HEK293T (cell line): ENCODE results near the gene TMEM184B.

ENCODE experiments used
- CTCF ChIA-PET: fragments of 350-600 bp; formaldehyde crosslinking; extraction: SDS; loops from one replicate; lab custom pipeline; 2021; ENCODE audit warnings: antibody characterized with exemption, inconsistent platforms; lab: Yijun Ruan, JAX
- POLR2A ChIA-PET: fragments of 350-600 bp; formaldehyde crosslinking; extraction: SDS; loops from one replicate; lab custom pipeline; 2020; ENCODE audit warnings: antibody characterized with exemption, inconsistent platforms; lab: Yijun Ruan, JAX
- DNase-seq: peaks from one replicate; pipeline ENCODE4 v3.0.0; 2012; ENCODE audit warnings: mixed read lengths; ENCODE audit errors: extremely low spot score
- ARNT ChIP-seq: fragments of 450-650 bp; IDR thresholded peaks from 2 replicates; pipeline ENCODE4 v1.6.1; 2017; ENCODE audit warnings: mild to moderate bottlenecking
- BHLHE40 ChIP-seq: fragments of 450-650 bp; IDR thresholded peaks from 2 replicates; pipeline ENCODE4 v1.6.1; 2016; ENCODE audit warnings: mild to moderate bottlenecking, moderate library complexity, borderline replicate concordance
- CTBP1 ChIP-seq: fragments of 450-650 bp; IDR thresholded peaks from 2 replicates; pipeline ENCODE4 v1.6.1; 2016; ENCODE audit warnings: borderline replicate concordance
- ELF4 ChIP-seq: fragments of 450-650 bp; IDR thresholded peaks from 2 replicates; pipeline ENCODE4 v1.6.1; 2017; ENCODE audit warnings: antibody characterized with exemption
- FOXA1 ChIP-seq: fragments of 450-650 bp; IDR thresholded peaks from 2 replicates; pipeline ENCODE4 v1.6.1; 2016; ENCODE audit warnings: mild to moderate bottlenecking
- FOXK2 ChIP-seq: fragments of 450-650 bp; IDR thresholded peaks from 2 replicates; pipeline ENCODE4 v1.6.1; 2016; ENCODE audit warnings: mild to moderate bottlenecking
- FOXM1 ChIP-seq: fragments of 450-650 bp; IDR thresholded peaks from 2 replicates; pipeline ENCODE4 v1.6.1; 2017; ENCODE audit warnings: mild to moderate bottlenecking, borderline replicate concordance
- HDGF ChIP-seq: fragments of 450-650 bp; IDR thresholded peaks from 2 replicates; pipeline ENCODE4 v1.6.1; 2017; ENCODE audit warnings: antibody characterized with exemption, borderline replicate concordance
- L3MBTL2 ChIP-seq: fragments of 450-650 bp; conservative IDR thresholded peaks from 2 replicates; pipeline ENCODE4 v1.6.1; 2016; ENCODE audit warnings: mild to moderate bottlenecking
- LEF1 ChIP-seq: fragments of 450-650 bp; IDR thresholded peaks from 2 replicates; pipeline ENCODE4 v1.6.1; 2017; ENCODE audit warnings: mild to moderate bottlenecking, borderline replicate concordance
- NFRKB ChIP-seq: fragments of 450-650 bp; IDR thresholded peaks from 2 replicates; pipeline ENCODE4 v1.6.1; 2016; ENCODE audit warnings: mild to moderate bottlenecking, moderate library complexity
- SP1 ChIP-seq: fragments of 450-650 bp; IDR thresholded peaks from 2 replicates; pipeline ENCODE4 v1.6.1; 2017
- SUZ12 ChIP-seq: fragments of 450-650 bp; IDR thresholded peaks from 2 replicates; pipeline ENCODE4 v1.6.1; 2016; ENCODE audit warnings: mild to moderate bottlenecking
- TARDBP ChIP-seq: fragments of 450-650 bp; IDR thresholded peaks from 2 replicates; pipeline ENCODE4 v1.6.1; 2016
- ZNF384 ChIP-seq: fragments of 450-650 bp; IDR thresholded peaks from 2 replicates; pipeline ENCODE4 v1.6.1; 2016
- TF ChIP-seq, protein P1 (sequence below): fragments of 450-650 bp; IDR thresholded peaks from 2 replicates; pipeline ENCODE4 v1.6.1; 2016

The TMEM184B gene

DNA sequence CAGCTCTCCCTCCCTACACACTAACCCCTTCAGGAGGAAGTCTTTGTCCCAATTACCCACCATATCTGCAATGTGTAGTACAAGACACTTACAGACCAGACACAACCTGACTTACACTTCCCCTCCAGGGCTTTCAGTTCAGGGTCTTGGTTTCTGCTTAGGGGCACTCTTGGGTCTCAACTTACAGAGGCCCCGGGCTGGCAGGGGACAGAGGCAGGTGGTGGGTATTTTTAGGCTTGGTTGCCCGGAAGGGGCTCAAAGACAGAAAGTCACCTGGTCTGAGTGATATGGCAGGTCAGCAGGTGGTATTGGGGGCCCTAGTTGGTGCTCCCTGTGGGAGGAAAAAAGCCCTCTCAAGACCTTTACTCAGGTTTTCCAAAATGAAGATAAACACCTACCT, 3.4 kb upstream of the TMEM184B start:
- TF ChIP-seq, protein P1, sequence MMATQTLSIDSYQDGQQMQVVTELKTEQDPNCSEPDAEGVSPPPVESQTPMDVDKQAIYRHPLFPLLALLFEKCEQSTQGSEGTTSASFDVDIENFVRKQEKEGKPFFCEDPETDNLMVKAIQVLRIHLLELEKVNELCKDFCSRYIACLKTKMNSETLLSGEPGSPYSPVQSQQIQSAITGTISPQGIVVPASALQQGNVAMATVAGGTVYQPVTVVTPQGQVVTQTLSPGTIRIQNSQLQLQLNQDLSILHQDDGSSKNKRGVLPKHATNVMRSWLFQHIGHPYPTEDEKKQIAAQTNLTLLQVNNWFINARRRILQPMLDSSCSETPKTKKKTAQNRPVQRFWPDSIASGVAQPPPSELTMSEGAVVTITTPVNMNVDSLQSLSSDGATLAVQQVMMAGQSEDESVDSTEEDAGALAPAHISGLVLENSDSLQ: no peak
- TF ChIP-seq CTBP1: no peak
- TF ChIP-seq ZNF384: no peak
- TF ChIP-seq HDGF: no peak
- no peak for TF ChIP-seq TARDBP
- TF ChIP-seq NFRKB: no peak
- TF ChIP-seq LEF1: no peak
- CTCF ChIA-PET: interaction anchor here (0.7 kb wide), 1 partner anchor 145 kb away, joined by 3 read pairs; no protein-coding TSS in a partner anchor
- POLR2A ChIA-PET: no interaction called here
- no peak for DNase-seq

DNA sequence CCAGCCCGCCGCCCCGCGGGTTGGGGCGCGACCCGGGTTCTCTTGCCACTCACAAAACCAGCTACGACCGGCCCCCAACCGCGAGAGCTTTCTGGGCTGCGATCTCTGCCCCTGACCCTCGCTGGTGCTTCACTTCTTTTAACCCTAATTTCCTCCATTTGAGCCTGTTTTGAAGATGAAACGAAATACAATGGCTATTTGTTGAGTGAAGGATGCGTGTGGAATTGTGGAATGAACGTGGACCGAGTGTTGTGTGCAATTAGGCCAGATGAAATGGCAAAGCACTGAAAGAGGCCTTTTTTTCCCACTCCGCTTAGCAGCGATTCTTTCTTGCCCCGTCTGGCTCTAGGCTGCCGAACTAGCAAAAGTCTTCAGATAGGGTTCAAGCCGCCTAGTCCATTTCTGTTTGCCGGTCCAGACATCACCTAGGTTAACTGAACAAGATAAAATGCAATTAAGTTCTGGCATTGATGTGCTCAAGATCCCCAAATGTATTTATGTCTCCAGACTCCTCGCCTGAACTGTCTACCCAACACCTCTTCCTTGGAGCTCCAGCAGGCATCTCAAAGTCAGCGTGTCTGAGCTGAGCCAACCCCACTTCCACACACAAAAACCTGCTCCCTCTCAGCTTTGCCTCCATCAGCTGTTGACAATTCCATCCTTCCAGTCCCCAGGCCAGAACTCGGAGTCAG, 471 bp upstream of the TMEM184B start:
- POLR2A ChIA-PET: interaction anchor here (0.7 to 1.0 kb wide), 3 partner anchors 10 to 92 kb away, joined by 3 to 5 read pairs (median 3); partner anchors contain the start of gene PLA2G6
- CTCF ChIA-PET: no interaction called here
- DNase-seq: no peak
- TF ChIP-seq FOXK2 (no peak), FOXM1 (no peak), LEF1 (no peak), ELF4 (no peak), HDGF (no peak), SP1 (no peak), ZNF384 (no peak), ARNT (no peak), CTBP1 (no peak), SUZ12 (no peak)
- TF ChIP-seq, protein P1: no peak

DNA sequence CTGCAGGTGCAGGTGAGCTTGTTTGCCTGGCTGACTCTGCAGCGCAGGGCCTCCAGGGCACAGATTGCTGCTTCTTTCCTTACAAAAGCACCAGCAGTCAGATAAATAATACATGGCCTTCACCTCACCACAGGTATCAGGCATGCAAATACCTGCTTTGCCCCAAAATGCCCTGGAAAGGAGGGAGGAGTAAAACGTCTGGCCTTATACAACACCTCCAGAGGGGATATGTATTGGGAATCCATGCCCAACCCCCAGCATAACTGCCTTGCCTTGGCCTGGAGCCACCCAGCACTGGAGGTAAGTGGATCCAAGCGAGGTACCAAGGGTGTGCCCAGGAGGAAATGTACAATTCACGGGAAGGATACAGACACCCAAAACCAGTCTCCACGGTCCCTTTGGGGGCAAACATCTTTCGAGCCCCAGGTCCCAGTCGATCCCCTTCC, 860 bp downstream of the TMEM184B start:
- ChIA-PET POLR2A (interaction anchor here (1.0 to 2.2 kb wide), 3 partner anchors 12 to 20 kb away, joined by 3 to 10 read pairs (median 4); no protein-coding TSS in a partner anchor), CTCF (interaction anchor here (2.6 kb wide), 1 partner anchor 10 kb away, joined by 6 read pairs; no protein-coding TSS in a partner anchor)
- TF ChIP-seq LEF1: no peak
- no peak for TF ChIP-seq ZNF384
- no peak for TF ChIP-seq L3MBTL2
- no peak for TF ChIP-seq BHLHE40
- TF ChIP-seq SUZ12: no peak
- no peak for TF ChIP-seq NFRKB
- no peak for TF ChIP-seq FOXA1
- TF ChIP-seq TARDBP: no peak
- TF ChIP-seq CTBP1: no peak
- no peak for TF ChIP-seq SP1
- no peak for DNase-seq

DNA sequence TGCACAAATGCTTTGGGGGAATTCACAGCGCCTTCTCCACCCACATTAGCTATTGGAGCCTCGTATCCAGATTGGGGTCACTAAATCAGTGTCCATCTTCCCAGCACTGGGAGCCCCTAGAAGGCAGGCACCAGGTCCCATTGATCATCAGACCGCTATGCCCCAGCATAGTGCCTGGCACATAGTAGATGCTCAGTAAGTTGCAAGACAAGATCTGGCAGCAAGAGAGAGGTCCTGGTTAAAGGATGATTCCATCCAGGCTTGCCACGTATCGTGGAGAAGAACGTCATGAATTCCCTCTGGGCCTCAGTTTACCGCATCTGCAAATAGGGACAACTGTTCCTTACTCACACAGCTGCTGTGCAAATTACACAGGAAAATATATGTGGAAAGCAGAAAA, 1.7 kb downstream of the TMEM184B start:
- ChIA-PET CTCF (interaction anchor here (0.6 to 2.6 kb wide), 2 partner anchors 9 to 90 kb away, joined by 3 to 6 read pairs; no protein-coding TSS in a partner anchor), POLR2A (interaction anchor here (1.0 to 2.2 kb wide), 4 partner anchors 11 to 47 kb away, joined by 3 to 10 read pairs (median 4); no protein-coding TSS in a partner anchor)
- TF ChIP-seq FOXA1: no peak
- no peak for TF ChIP-seq ARNT
- no peak for TF ChIP-seq CTBP1
- TF ChIP-seq SUZ12: no peak
- TF ChIP-seq LEF1: no peak
- TF ChIP-seq BHLHE40: no peak
- no peak for TF ChIP-seq ELF4
- TF ChIP-seq L3MBTL2: no peak
- TF ChIP-seq HDGF: no peak
- TF ChIP-seq FOXM1: no peak
- DNase-seq: no peak

DNA sequence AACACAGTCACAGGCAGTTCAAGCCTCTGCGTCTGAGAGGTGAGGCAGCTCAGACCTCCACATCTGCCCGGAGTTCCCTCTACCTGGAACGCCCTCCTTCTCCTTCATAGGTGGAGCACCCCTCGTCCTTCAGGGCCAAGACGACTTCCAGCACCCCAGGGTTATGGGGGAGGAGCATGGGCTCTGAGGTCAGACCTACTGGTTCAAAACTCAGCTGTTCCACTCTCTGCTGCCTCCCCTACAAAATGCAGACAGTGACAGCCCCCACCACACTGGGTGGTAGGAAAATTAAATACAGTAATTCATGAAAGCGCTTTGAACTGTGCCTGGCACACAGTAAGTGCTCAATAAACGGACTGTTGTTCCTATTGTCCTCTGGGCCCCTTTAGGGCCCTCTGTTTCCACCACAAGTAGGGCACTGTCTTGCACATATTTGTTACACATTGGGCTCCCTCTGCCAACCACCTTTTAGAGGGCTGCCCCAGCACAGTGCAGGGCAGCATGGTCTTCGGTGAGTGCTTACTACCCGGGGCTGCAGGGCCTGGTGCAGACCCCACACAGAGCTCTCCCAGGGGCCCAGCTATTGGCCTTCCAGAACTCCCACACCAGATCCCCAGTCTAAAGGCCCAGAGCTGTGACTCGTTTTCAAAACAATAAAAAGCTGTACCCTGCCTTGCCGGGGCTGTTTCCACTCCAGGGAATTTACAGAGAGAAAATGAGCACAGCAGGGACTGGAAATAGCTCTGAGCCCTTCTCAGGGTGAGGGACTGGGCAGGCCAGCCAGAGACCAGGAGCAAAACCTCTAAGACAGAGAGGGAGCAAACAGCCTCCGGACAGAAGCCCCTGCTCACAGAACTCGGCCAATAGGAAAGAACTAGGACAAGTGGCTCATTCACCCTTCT, 2.5 kb downstream of the TMEM184B start:
- TF ChIP-seq CTBP1 (no peak), BHLHE40 (no peak), TARDBP (no peak), ZNF384 (no peak), ELF4 (no peak)
- TF ChIP-seq, protein P1: no peak
- ChIA-PET POLR2A (interaction anchor here (1.4 to 2.2 kb wide), 3 partner anchors 10 to 48 kb away, joined by 4 to 10 read pairs (median 5); no protein-coding TSS in a partner anchor), CTCF (interaction anchor here (0.6 to 2.6 kb wide), 2 partner anchors 8 to 91 kb away, joined by 3 to 6 read pairs; no protein-coding TSS in a partner anchor)
- no peak for DNase-seq
